ENCODE data around the gene PPP1R37. TPM values are rescaled to one million over a fixed set of nuclear protein-coding genes. Genes with fewer than 3 reads are reported as not detected.
A peak's percentile ranks its signal among the peaks of the same experiment; 100 is the strongest.

The PPP1R37 gene
- total and polyA plus RNA-seq, 2 of the 13 experiments (the other 11 are each of a cell fraction or from before 2014, with no cell fraction given): 9.0 to 14.3 TPM

- TF ChIP-seq, protein P1, sequence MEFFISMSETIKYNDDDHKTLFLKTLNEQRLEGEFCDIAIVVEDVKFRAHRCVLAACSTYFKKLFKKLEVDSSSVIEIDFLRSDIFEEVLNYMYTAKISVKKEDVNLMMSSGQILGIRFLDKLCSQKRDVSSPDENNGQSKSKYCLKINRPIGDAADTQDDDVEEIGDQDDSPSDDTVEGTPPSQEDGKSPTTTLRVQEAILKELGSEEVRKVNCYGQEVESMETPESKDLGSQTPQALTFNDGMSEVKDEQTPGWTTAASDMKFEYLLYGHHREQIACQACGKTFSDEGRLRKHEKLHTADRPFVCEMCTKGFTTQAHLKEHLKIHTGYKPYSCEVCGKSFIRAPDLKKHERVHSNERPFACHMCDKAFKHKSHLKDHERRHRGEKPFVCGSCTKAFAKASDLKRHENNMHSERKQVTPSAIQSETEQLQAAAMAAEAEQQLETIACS (CRISPR knock-in tag; IDR thresholded peaks at IDR 0.05): peak; percentile 72
- TF ChIP-seq, protein P2, sequence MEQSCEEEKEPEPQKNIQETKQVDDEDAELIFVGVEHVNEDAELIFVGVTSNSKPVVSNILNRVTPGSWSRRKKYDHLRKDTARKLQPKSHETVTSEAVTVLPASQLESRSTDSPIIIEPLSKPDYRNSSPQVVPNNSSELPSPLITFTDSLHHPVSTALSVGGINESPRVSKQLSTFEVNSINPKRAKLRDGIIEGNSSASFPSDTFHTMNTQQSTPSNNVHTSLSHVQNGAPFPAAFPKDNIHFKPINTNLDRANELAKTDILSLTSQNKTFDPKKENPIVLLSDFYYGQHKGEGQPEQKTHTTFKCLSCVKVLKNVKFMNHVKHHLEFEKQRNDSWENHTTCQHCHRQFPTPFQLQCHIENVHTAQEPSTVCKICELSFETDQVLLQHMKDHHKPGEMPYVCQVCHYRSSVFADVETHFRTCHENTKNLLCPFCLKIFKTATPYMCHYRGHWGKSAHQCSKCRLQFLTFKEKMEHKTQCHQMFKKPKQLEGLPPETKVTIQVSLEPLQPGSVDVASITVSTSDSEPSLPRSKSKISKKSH (CRISPR knock-in tag; IDR thresholded peaks at IDR 0.05; ENCODE audit: borderline replicate concordance): peak; percentile 60; the same call in 1 of the 2 replicates
- TF ChIP-seq PATZ1 (CRISPR knock-in tag; IDR thresholded peaks at IDR 0.05): peak; percentile 96
- TF ChIP-seq NRL (CRISPR knock-in tag; IDR thresholded peaks at IDR 0.05; ENCODE audit: borderline replicate concordance): peak; percentile 28; the same call in 1 of the 2 replicates
- peak; percentile 90 for TF ChIP-seq KAT8 (CRISPR knock-in tag; IDR thresholded peaks at IDR 0.05)
- TF ChIP-seq, protein P3, sequence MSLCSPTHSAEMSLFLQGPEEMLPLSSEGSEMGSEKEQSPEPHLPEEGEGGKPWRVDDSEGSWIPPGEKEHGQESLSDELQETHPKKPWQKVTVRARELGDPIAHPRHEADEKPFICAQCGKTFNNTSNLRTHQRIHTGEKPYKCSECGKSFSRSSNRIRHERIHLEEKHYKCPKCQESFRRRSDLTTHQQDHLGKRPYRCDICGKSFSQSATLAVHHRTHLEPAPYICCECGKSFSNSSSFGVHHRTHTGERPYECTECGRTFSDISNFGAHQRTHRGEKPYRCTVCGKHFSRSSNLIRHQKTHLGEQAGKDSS (CRISPR knock-in tag; IDR thresholded peaks at IDR 0.05; ENCODE audit: borderline replicate concordance, low read depth): peak; percentile 74; the same call in 1 of the 2 replicates
- TF ChIP-seq RFXAP (CRISPR knock-in tag; IDR thresholded peaks at IDR 0.05; ENCODE audit: borderline replicate concordance): peak; percentile 92
- TF ChIP-seq ZFP90 (CRISPR knock-in tag; IDR thresholded peaks at IDR 0.05; ENCODE audit: borderline replicate concordance): peak; percentile 94; the same call in 1 of the 2 replicates
- peak; percentile 44; the same call in 1 of the 2 replicates for TF ChIP-seq SOX5 (CRISPR knock-in tag; IDR thresholded peaks at IDR 0.05; ENCODE audit: borderline replicate concordance)
- TF ChIP-seq, protein P4, sequence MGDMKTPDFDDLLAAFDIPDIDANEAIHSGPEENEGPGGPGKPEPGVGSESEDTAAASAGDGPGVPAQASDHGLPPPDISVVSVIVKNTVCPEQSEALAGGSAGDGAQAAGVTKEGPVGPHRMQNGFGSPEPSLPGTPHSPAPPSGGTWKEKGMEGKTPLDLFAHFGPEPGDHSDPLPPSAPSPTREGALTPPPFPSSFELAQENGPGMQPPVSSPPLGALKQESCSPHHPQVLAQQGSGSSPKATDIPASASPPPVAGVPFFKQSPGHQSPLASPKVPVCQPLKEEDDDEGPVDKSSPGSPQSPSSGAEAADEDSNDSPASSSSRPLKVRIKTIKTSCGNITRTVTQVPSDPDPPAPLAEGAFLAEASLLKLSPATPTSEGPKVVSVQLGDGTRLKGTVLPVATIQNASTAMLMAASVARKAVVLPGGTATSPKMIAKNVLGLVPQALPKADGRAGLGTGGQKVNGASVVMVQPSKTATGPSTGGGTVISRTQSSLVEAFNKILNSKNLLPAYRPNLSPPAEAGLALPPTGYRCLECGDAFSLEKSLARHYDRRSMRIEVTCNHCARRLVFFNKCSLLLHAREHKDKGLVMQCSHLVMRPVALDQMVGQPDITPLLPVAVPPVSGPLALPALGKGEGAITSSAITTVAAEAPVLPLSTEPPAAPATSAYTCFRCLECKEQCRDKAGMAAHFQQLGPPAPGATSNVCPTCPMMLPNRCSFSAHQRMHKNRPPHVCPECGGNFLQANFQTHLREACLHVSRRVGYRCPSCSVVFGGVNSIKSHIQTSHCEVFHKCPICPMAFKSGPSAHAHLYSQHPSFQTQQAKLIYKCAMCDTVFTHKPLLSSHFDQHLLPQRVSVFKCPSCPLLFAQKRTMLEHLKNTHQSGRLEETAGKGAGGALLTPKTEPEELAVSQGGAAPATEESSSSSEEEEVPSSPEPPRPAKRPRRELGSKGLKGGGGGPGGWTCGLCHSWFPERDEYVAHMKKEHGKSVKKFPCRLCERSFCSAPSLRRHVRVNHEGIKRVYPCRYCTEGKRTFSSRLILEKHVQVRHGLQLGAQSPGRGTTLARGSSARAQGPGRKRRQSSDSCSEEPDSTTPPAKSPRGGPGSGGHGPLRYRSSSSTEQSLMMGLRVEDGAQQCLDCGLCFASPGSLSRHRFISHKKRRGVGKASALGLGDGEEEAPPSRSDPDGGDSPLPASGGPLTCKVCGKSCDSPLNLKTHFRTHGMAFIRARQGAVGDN (CRISPR knock-in tag; IDR thresholded peaks at IDR 0.05): peak; percentile 98
- TF ChIP-seq KDM4B (CRISPR knock-in tag; IDR thresholded peaks at IDR 0.05): no peak
- TF ChIP-seq MLX (CRISPR knock-in tag; IDR thresholded peaks at IDR 0.05): peak; percentile 78
- TF ChIP-seq TEAD3 (CRISPR knock-in tag; optimal IDR thresholded peaks at IDR 0.05; ENCODE audit: borderline replicate concordance): peak; percentile 57
- peak; percentile 24; the same call in 1 of the 2 replicates for TF ChIP-seq ZNF746 (CRISPR knock-in tag; IDR thresholded peaks at IDR 0.05)
Observed at GRCh38 chr19:45079063-45079910, 13.7 kb upstream of the PPP1R37 start, which contains the start of gene GEMIN7 (continued).

Data from HepG2 (cell line).